ENCODE measurements around the gene RASGRF2. TPM values are rescaled to one million over a fixed set of nuclear protein-coding genes. Genes with fewer than 3 reads are reported as not detected.

Gene RASGRF2
- total RNA-seq, 1 donor from 2014 or later = 0.05 TPM

GRCh38 chr5:81239613-81240012, 279.4 kb downstream of the RASGRF2 start:
- Mint-ChIP-seq H3K4me3 (ENCODE audit: unreplicated experiment) (no peak overlapping the region), H3K36me3 (ENCODE audit: unreplicated experiment) (no peaks in the 10 kb centered on the region), H3K9me3 (ENCODE audit: unreplicated experiment) (no peaks in the 10 kb centered on the region), H3K27ac (ENCODE audit: unreplicated experiment) (no peak overlapping the region), H3K4me1 (ENCODE audit: unreplicated experiment) (peaks cover 4% of the 10 kb centered on the region), H3K27me3 (ENCODE audit: unreplicated experiment) (no peaks in the 10 kb centered on the region)
- TF ChIP-seq CTCF (IDR thresholded peaks at IDR 0.05) = no peak
- no peak for DNase-seq (ENCODE audit: extremely low spot score, unreplicated experiment)

GRCh38 chr5:81241001-81241400, 280.8 kb downstream of the RASGRF2 start:
- DNase-seq (ENCODE audit: extremely low spot score, unreplicated experiment) = no peak
- Mint-ChIP-seq H3K27me3 (ENCODE audit: unreplicated experiment) (no peaks in the 10 kb centered on the region), H3K4me1 (ENCODE audit: unreplicated experiment) (peaks cover 4% of the 10 kb centered on the region), H3K27ac (ENCODE audit: unreplicated experiment) (no peak overlapping the region), H3K36me3 (ENCODE audit: unreplicated experiment) (no peaks in the 10 kb centered on the region), H3K9me3 (ENCODE audit: unreplicated experiment) (no peaks in the 10 kb centered on the region), H3K4me3 (ENCODE audit: unreplicated experiment) (no peak overlapping the region)
- no peak for TF ChIP-seq CTCF (IDR thresholded peaks at IDR 0.05)

- Mint-ChIP-seq H3K36me3 (ENCODE audit: unreplicated experiment) (no peaks in the 10 kb centered on the region), H3K4me3 (ENCODE audit: unreplicated experiment) (no peak overlapping the region), H3K4me1 (ENCODE audit: unreplicated experiment) (peaks cover 4% of the 10 kb centered on the region), H3K27me3 (ENCODE audit: unreplicated experiment) (no peaks in the 10 kb centered on the region), H3K27ac (ENCODE audit: unreplicated experiment) (no peak overlapping the region), H3K9me3 (ENCODE audit: unreplicated experiment) (no peaks in the 10 kb centered on the region)
- no peak for TF ChIP-seq CTCF (IDR thresholded peaks at IDR 0.05)
- DNase-seq (ENCODE audit: extremely low spot score, unreplicated experiment) = no peak
These were observed 281.9 kb downstream of the RASGRF2 start for GRCh38 chr5:81241961-81242648.

GRCh38 chr5:81242906-81243436, 282.8 kb downstream of the RASGRF2 start:
- TF ChIP-seq CTCF (IDR thresholded peaks at IDR 0.05) = no peak
- no peaks in the 10 kb centered on the region for H3K27me3 Mint-ChIP-seq (ENCODE audit: unreplicated experiment)
- H3K27ac Mint-ChIP-seq (ENCODE audit: unreplicated experiment) = no peak overlapping the region
- no peaks in the 10 kb centered on the region for H3K9me3 Mint-ChIP-seq (ENCODE audit: unreplicated experiment)
- H3K36me3 Mint-ChIP-seq (ENCODE audit: unreplicated experiment) = no peaks in the 10 kb centered on the region
- H3K4me1 Mint-ChIP-seq (ENCODE audit: unreplicated experiment) = peaks cover 4% of the 10 kb centered on the region
- DNase-seq (ENCODE audit: extremely low spot score, unreplicated experiment) = no peak
- H3K4me3 Mint-ChIP-seq (ENCODE audit: unreplicated experiment) = no peak overlapping the region

- Mint-ChIP-seq H3K4me3 (ENCODE audit: unreplicated experiment) (no peak overlapping the region), H3K27ac (ENCODE audit: unreplicated experiment) (no peak overlapping the region), H3K4me1 (ENCODE audit: unreplicated experiment) (peaks cover 4% of the 10 kb centered on the region), H3K27me3 (ENCODE audit: unreplicated experiment) (no peaks in the 10 kb centered on the region), H3K36me3 (ENCODE audit: unreplicated experiment) (no peaks in the 10 kb centered on the region), H3K9me3 (ENCODE audit: unreplicated experiment) (no peaks in the 10 kb centered on the region)
- TF ChIP-seq CTCF (IDR thresholded peaks at IDR 0.05) = no peak
- DNase-seq (ENCODE audit: extremely low spot score, unreplicated experiment) = no peak
These were observed 284.3 kb downstream of the RASGRF2 start for GRCh38 chr5:81244451-81244850.

Data from osteocyte (in vitro differentiated cells).